ENCODE data around the gene RNF26.

The RNF26 gene

DNA sequence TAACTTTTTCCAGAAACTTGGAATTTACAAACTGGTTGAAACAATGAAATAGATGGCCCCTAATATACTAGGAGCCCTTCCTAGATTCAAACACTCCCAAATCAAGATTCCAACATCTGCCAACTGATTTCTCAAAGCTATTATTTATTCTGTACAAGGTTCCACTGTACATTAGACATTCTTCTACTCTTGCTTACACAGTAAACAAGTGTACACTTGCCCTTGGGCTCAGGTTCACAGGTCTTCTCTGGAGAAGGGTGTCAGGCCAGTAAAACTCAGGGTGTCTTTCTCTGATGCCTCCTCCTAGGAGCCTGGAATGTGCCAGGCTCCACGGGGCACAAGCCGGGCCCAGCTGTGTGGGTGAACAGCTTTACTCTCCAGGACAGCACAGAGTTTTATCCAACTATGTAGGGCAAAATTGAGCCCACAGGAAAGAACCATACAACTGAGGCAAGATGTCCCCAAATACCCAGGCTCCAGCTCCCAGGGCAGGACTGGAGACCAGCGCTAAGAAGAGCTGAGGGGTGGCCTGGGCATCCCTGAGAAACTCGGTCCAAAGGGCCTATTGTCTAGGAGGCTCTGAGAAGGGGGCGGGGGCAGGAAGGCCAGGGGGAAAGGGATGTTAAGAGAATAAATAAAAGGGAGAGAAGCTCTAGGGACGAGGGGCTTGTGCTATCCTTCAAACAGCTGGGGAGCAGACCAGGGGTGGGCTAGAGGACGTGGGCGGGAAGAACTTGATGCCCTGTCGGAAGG is 20.9 kb downstream of the RNF26 start:
- DNase-seq (ENCODE audit: low read depth, low spot score), result no peak

GRCh38 chr11:119356349-119357031 is 22.2 kb downstream of the RNF26 start:
- DNase-seq (ENCODE audit: low read depth, low spot score), result no peak

DNA sequence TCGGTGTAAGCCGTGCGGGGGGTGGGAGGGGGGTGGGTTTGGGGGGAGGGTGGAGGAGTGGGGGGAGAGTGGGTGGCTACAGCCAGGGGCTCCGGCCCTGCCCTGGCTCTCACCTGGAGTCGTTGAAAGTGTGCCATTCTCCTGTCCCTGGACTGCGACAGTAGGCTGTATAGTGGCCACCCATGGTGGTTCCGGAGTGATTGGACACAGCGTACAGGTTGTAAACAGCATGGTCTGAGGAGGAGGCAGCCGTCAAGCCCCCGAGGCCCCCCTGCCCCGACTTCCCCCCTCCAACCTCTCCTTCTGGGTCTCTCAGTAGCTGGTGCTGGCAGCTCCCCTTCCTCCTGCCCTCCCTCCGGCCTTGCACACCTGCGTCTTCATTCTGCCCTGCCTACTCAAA is 22.7 kb downstream of the RNF26 start:
- no peak for DNase-seq (ENCODE audit: low read depth, low spot score)

DNA sequence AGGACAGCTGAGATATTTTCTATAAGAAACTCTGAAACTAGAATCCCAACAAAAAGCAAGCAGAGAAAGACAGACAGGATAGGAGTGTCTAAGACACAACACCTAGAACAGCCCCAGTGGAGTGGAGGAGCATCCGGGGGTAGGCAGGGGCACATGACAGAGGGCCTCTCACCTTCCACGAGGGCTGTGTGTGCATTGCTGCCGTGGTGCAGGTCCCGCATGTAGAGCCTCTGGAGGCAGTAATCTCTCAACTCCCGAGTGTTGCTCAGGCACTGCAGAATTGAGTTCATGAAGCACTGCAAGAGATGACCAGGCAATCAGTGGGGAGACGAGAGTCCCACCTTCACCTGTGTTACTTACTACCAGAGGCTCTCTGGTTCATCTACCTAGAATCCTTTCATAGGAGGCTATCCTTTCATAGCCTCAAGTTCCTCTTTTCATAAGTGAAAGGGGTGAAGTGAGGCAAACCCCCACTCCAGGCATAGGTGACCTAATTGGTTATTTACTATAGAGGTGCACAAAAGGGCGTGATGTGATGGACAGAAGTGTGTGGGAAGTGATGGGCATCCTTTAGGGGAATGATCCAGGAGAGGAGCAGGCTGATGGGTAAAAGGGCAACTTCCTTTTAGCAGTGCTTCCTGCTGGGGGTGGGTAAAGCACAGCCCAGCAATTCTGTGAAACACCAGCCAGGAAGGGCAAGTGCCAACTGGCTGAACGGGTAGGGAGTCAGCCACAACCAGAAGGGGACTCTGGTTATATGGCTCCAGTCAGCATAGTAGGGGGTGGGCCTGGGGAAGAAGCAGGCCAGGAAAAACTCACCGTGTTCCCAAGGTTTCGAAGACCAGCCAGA is 25.3 kb downstream of the RNF26 start:
- DNase-seq (ENCODE audit: low read depth, low spot score), result no peak

DNA sequence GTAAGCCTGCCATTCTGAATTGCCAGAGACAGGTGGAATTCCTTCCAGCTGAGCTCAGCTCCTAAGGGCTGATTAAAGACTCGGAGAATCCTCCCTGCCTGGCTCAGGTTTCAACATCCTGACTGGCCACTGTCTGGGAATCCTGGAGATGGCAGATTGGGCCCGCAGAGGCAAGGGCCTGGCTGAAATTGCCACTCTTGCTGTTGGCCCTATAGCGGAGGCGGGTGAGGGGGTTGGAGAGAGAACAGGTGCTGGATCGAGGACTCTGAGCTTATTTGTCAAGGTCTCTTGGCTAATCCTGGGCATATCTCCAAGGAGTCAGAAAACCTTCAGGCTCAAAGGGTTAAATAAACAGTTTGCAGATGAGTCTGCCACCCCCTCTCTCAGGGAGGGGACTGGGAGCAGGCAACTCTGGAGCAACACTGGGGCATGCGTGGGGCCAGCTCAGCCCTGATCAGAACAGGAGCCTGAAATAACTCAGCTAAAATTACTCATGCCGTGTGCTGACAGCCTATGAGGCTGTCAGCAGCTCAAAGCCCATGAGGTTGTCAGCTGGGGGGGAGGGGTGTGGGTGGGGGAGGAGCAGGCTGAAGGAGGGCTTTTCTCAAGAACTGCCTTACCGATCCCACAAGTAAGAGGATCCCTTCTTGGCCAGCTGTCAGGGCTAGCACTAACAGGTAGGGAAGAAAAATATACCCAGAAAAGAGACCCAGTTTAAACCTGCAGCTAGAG is 26.9 kb downstream of the RNF26 start:
- no peak for DNase-seq (ENCODE audit: low read depth, low spot score)

DNA sequence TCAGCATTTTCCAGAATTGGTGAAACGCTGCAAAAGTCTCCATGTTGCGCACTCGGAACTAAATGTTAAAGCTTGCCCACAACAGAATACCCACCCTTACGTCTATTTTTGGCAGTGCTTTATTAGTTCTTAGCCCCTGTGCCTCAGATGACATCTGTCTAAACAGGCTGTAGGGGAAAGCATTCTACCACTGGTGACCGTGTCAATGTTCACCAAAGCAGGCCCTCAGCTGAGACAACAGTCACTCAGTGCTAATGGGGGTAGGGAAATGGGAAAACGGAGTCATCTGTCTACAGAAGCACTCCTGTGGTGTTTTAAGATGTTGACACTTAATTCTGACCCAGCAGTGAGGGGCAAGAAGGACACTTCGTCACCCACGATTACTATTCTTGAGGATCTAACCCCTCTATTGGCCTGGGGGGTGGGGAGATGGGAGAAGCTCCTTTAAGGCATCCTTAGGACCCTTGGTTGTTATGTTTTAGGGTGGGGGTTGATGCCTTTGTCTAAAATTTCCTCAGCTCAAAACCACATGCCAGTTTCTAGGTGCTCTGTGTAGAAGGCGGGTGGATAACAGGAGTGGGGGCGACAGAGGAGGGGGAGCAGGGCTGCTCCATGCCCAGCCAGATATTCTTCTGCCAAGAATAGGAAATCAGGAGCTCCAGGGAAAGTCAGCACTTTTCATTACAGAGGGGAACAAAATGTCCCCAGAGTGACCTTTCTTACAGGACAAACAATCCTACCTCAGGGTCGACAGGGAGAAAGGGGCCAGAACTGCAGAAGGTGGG is 27.8 kb downstream of the RNF26 start:
- DNase-seq (ENCODE audit: low read depth, low spot score), result no peak

DNA sequence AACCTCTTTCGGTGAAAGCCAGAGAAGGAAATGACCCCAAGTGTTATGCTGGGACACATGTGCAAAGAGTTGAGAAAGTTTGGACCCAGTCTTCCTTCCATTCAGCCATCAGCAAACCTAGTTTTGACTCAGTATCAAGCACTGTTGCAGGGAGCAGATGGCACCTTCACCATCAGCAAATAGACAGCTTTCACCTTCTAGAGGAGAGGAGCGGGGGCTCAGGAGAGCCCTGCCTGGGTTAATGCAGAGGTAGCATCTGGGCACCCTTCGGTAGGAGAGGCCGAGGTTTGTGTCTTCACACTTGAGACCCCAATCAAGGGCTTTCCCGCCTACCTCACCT is 28.4 kb downstream of the RNF26 start:
- DNase-seq (ENCODE audit: low read depth, low spot score), result no peak

GRCh38 chr11:119363081-119363850 is 28.9 kb downstream of the RNF26 start:
- no peak for DNase-seq (ENCODE audit: low read depth, low spot score)

DNA sequence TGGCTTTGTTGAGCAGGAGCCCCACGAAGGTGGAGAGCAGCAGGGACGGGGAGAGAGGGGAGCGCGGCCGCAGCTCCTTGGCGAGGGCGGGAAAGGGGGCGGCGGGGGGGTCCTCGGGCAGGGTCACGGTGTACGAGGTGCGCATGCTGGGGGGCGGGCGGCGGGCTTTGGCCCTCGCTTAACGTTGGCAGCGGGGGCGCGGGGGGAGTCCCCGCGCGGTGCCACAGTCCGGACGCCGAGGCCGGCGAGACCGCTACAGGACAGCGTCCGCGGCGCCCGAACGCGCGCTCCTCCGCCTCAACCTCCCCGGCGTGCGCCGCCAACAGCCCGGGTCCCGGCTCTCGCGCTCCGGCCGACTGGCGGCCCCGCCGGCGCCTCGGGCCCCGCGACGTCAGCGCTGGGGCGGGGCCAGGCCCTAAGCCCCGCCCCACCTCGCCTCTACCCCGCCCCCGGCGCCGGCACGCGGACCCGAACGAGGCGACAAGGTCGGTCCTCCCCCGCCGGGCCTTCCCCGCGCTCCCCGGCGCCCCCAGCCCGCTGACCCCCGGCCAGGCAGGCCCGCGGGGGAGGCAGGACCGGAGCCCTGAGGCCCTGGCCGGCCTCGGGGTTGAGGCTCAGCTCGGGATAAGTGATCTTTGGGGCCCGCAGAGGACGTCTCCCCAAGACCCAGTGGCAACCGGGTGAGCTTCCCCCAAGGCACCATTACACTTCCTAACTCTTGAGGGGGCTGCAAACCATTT is 29.7 kb downstream of the RNF26 start:
- no peak for DNase-seq (ENCODE audit: low read depth, low spot score)

- no peak for DNase-seq (ENCODE audit: low read depth, low spot score)
Measured at GRCh38 chr11:119365071-119365591, 30.8 kb downstream of the RNF26 start.

- no peak for DNase-seq (ENCODE audit: low read depth, low spot score)
Measured at GRCh38 chr11:119366690-119367620, 32.6 kb downstream of the RNF26 start.

- DNase-seq (ENCODE audit: low read depth, low spot score), result no peak
Measured at GRCh38 chr11:119367661-119368120, 33.4 kb downstream of the RNF26 start.

DNA sequence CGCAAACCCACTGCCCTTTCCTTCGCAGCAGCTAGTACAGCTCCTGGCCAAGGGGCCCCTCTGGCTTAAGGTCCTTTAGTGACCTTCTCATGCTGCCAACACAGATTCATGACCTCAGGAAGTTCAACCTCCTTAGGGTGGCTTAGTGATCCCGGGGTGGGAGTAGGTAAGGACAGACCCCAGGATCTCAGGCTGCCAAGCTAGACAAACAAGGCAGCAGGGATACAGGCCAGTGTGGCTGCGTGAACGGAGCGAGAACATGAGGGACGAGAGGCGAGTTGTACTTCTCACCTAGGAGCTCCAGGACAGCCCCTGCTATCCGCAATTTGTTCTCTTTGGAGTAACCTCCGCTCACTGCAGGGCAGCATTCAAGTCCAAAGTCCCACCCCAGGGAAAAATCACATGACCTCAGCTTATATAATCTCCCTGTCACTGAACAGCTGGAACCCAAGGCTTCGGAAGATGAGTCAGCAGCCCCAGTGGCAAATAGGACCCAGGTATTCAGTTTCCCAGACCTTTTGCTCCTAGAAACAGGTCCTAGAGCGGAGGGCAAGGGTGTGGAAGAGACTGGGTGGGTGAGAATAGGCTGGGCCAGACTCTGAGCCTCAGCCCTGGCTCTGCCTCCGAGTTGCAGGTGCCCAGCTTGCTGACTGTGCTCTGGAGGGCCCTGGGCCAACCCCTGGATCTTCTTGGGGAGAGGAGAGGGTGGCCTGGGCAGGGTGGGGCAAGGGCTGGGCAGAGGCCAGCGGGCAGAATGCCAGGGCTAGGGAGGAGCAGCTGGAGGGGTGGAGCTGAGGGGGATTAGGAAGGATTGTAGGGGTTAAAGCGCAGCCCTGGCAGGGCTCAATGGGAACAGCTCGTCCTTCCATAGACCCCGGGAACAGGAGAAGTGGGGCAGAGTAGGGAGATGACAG is 34.1 kb downstream of the RNF26 start:
- no peak for DNase-seq (ENCODE audit: low read depth, low spot score)

DNA sequence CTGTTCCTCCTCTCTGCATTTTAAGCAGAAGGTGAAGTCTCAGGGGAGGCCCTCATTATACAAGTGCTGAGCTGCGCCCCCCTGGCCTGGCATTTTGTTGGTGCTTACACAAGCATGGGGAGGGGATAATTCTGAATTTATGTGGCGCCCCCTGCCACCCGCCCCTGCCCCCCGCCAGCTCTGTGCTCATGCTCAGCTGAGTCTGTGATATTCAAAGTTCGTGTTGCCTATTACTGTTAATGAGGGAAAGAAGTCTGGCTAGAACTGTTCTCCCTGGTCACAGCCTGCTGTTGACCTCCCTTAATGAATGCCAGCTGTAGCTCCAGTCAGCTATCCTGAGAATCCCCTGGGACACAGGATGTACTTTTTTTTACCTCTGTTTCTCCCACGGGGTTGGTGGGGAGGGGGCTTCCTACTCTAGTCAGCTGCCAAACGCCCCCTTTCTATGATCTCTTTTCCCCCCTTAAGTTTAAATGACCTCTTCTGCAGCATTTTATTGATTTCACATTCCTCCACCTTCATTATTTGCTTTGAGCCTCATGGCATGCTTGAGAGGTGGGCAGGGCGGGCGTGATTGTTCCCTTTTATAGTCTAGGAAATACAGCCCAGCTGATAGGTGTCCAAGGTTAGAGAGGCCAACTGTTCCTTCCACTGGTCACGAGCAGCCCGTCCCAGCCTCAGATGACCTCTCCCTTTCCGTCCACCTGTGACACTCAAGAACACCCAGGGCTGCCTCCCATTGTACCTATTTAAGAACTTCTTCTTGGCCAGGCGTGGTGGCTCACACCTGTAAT is 35.0 kb downstream of the RNF26 start:
- no peak for DNase-seq (ENCODE audit: low read depth, low spot score)

- DNase-seq (ENCODE audit: low read depth, low spot score), result no peak
Measured at GRCh38 chr11:119370486-119371046, 36.2 kb downstream of the RNF26 start.

DNA sequence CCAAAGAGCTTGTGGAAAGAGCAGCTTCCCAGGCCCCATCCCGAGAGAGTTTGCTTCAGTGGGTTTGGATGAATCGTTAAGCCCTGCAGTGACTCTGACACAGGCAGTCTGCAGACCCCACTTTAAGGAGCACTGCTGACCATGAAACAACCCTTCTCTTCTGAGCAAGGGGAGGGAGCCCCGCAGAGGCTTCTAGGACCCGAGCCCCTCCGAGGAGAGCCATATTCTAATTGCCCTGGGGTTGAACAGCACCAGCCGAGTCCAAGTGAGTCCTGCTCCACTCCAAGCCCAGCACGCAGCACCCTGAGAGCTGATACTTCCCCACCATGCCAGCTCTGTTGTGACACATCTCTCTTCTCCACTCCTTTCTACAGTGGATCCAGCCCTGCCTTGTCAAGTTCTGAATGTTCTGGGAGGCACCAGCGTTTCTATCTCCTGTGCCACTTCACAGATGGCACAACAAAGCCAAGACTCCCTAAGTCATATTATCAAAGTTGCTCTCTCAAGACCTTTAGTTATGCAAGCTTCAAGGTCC is 36.8 kb downstream of the RNF26 start:
- no peak for DNase-seq (ENCODE audit: low read depth, low spot score)

Measured in smooth muscle cell of the brain vasculature (primary cell).